Left hindlimb (tissue), 1 donor: ENCODE data around the gene ZNF148.

Source experiments
- DNase-seq: peaks from one replicate; pipeline ENCODE4 v3.0.0-alpha.2; 2018

Gene ZNF148

DNA sequence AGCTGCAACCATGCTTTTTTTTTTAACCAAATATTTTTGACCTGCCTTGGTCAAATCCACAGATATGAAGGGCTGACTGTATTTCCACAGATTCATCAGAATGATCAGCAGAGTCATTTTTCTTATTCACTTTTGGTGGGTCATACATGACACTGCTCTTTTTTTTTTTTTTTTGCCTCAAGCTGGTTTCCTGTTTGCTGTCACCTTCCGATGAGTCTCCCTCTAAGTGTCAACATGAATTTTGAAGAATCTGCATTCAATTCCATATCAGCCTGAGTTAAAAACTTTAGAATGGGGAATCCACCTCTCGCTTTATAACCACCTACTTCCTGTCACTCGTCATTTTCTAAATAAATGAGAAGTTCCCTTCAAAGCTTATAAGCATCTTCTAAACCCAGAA is 160.4 kb downstream of the ZNF148 start:
- DNase-seq, result no peak

DNA sequence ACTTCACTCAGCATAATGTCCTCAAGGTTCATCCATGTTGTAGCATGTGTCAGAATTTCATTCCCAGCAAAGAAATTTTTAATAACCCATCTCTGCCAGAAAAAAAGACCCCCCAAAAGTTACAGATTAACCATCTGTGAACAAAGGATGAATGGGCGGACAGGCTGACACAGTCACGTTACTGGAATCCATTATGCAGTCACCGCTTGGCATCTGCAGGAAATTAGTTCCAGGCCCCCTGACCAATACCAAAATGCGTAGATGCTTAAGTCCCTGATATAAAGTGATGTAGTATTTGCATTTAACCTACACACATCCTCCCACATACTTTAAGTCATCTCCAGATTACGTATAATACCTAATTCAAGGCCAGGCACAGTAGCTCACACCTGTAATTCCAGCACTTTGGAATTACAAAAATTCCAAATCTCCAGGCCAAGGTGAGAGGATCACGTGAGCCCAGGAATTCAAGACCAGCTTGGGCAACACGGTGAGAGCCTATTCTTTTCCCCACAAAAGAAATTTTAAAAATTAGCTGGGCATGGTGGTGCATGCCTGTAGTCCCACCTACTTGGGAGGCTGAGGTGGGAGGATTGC is 161.1 kb downstream of the ZNF148 start:
- no peak for DNase-seq

DNA sequence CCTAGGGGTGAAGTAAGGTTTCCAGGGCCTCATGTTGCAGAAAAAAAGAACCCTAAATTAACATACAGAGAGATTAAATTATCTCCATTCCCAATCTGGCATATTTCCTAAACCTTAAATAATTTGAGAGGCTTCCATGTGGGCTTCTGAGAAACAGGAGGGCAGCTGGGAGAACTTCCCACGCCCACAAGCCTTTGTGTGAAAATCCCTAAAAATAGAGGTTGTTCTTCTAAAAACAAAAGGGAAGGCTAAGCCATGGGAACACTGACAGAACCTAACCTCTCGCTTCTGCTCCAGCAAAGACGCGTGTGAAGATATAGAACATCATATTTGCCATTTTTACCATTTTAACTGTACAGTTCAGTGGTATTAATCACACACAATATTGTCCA is 161.8 kb downstream of the ZNF148 start:
- DNase-seq, result no peak

DNA sequence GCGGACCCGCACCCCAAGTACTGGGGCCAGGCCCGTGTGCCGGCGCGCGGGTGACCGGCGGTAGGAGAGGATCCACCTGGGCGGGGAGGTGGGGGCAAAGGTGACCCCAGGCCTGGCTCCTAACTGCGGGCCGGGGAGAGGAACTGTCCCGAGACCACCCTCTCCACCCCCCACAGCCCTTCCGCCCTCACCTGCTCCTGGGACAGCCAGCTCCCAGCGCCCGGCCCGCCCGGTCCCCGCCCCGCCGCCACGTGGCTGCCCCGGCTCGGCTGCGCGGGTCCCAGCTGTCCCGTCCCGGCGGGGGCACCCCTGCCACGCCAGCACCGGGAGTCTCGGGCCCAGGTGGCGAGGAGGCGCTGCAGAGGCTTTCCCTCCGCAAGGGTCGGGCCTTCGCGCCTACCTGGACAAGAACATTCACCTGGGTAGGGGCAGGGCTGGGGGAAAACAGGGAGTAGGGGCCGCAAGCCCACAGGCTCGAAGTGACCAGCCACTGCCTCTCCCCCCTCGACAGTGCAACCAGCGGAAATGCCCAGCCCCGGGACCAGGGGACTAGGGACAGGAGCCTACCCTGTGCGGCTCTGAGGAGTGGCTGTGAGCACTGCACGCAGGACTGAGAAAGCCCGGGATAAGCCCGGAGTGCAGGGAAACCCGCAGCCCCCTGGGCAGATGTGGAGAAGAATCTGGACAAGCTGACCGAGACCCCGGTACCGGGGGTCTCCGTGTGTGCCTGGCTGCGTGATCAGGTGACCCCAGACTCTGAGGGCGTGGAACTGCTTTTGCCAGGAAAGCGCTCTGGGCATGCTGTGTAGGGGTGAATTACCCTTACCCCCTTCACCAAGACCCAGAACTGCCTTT is 162.4 kb downstream of the ZNF148 start, which contains the start of gene SLC12A8:
SLC12A8 (minus strand) TSS at position 240 of the 855 bp plus-strand sequence. CDS start 1,399 bp downstream, outside the sequence.
- DNase-seq, result no peak

DNA sequence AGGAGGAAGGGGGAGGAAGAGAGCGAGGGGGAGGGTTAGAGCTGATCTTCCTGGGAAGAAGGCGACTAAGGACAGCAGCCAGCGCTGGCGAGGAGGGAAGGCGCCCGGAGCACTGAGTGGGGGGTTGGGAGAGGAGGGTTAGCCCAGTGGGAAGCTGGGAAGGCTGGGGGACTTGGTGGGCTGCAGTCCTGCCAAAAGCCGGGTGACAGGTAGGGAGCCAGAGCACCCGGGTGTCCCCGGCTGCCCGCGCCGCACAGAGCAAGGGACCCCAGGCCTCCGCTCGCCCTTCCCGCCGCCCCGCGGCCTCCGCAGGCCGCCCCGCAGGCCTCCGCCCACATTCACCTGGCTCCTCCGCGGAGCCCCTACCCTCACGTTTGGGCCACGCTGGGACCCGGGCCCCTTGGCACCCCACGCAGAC is 163.0 kb downstream of the ZNF148 start:
- DNase-seq, result no peak

DNA sequence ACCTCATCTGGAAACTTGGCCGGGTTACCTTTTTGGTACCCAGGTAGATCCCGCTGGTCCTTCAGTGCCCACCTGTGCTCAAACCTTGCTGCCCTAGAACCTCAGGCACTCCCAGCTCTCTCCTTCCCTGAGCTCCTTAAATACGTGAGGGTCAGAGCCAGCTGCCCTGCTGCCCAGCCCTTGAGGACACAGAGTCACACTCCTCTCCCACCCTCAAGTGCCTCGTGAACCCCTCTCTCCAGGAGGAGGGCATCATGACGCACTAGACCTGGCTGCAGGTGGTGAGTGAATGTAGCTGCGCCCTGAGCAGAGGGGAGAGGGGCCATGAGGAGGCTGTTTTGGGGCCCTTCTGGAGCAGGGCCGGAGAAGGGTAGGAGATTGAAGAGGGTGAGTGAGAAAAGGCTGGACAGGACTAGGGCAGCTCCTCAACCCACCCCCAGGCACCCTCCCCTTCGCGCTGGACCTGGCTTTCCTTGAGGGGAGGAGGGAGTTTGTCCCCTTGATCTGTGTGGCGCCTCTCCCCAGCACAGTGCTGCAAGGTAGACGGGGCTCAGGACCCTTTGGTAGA is 163.5 kb downstream of the ZNF148 start:
- DNase-seq, result no peak

DNA sequence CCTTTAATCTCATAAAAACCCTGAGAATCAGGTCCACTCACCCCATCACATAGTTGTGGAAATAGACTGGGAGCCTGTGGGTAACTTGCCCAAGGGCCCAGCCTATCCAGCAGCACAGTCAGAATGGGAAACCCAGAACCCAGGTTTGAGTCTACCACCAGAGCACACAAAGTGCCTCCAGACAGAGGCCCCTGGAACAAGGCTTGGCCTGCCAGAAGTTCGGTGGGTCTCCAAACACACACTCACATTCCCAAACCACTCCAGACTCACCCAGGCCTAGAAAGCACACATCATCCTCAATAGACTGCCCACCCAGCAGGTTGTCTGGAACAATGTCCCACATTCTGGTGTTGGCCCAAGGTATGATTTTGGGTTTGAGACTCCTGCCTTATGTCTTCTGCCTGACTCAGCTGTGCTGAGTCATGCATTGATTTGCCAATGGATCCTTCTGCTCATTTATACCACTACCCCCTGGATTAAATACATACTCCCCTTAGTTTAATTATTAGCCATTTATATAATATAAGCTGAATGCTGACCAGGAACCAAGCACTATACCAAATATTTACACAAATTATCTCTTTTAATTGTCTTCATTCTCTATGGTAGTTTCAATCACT is 167.1 kb downstream of the ZNF148 start:
- no peak for DNase-seq

DNA sequence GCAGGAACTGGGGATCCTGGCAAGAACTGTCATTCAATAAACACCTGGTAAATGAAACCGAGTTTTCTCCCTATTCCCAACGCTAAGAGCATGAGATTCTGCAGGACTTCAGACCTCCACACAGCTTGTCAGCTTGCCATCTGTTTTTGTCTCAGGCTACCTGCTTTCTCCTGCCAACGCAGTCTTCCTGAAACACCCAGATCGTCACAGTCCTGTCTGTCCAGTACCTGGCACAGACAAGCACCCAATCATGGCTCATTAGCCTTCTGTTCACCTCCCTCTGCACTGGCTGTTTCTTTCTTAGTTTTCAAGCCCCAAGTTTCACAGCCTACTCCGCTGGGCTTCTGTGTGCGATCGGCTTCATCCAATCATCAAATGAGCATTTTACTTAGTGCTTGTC is 167.6 kb downstream of the ZNF148 start:
- DNase-seq, result no peak

DNA sequence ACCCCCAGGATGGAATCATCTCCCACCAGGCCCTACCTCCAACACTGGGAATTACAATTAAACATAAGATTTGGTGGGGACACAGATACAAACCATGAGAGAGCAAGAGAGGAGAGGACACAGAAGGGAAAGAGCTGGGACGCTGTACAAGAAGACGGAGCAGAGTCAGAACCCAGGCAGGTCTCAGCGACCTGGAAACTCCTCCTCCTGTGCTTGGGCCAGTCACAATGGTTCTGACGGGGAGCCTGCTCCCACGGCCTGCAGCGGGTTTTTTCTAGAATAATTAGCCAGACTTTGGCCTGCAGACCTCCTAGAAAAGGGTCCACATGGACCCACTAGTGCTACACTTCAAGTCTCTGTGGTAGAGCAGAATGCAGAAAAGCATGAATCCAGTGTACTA is 168.2 kb downstream of the ZNF148 start:
- DNase-seq, result no peak

DNA sequence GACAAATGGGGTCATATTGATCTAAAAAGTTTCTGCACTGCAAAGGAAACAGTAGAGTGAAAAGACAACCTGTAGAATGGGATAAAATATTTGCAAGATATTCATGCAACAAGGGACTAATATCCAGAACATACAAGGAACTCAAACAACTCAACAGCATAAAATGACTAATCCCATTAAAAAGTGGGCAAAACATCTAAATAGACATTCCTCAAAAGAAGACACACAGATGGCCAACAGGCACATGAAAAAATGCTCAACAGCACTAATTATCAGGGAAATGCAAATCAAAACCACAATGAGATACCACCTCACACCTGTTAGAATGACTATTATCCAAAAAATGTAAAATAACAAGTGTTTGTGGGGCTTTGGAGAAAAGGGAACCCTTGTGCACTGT is 171.4 kb downstream of the ZNF148 start:
- no peak for DNase-seq

DNA sequence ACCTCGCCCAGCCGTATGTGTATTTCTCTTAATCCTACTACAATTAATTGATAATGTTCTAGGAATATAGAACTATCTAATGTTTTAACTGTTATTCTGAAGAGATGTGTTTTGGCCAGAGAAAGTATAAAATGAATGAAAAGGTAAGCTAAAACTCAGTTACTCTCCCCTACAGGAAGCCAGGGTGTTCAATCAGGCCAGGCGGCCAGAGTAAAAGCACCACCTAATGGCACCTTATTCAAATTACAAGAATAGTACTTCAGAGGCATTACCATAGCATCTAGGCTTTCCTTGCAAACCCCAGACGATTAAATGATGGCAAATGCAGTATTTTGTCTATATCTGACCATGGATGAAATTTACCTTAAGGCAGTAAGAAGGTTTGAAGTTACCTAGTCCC is 172.9 kb downstream of the ZNF148 start:
- DNase-seq, result no peak

DNA sequence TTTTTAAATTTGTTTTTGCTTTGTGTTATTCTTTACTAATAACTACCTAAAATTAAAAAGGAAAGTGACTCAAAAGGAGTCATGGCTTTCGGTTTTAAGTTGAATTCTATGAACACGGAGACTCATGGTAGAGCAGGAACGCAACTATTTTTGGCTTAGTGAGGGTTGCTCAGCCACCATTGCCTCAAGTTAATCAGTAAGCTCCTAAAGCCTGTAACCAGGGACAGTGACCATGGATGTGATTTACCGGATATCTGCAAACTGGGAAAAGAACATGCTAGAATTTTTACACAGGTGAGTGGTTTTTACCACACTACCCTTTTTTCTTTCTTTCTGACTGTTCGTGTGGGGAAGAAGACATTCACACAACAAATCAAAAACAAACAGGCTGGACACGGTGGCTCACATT is 174.4 kb downstream of the ZNF148 start:
- no peak for DNase-seq

DNA sequence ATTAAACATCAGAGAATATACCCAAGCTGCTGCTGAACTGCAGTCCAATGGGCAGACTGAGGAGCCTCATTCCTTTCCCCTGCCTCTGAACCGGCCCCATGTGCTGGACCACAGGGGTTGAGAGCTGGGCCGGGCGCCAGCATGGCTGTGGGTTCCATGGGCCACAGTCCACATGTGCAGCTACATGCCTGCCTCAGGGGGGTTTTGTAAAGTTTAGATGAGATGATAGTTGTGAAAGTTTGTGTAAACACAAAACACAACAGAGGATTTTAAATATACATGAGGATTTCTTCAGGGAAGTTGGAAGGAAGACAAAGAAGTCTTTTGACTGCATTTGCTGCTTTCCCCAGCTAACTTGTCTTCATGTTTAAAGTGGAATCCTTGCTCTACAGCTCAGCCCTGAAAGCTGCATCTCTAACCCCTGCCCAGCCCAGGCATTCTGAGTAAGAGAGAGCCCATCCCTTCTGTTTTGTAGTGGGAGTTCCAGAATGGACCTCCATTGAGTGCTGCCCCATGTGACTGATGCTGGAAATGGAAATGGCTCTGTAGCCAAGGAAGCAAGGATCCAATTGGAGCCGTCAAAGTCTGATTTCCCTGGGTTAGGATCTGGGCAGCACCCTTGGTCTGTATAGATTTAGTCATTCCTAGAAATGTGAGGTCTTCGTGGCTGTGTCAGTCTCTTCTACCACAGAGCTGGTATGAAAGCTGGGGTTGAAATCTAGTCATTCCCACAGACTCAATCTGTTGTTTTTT is 180.1 kb downstream of the ZNF148 start:
- peak; percentile 80 for DNase-seq

DNA sequence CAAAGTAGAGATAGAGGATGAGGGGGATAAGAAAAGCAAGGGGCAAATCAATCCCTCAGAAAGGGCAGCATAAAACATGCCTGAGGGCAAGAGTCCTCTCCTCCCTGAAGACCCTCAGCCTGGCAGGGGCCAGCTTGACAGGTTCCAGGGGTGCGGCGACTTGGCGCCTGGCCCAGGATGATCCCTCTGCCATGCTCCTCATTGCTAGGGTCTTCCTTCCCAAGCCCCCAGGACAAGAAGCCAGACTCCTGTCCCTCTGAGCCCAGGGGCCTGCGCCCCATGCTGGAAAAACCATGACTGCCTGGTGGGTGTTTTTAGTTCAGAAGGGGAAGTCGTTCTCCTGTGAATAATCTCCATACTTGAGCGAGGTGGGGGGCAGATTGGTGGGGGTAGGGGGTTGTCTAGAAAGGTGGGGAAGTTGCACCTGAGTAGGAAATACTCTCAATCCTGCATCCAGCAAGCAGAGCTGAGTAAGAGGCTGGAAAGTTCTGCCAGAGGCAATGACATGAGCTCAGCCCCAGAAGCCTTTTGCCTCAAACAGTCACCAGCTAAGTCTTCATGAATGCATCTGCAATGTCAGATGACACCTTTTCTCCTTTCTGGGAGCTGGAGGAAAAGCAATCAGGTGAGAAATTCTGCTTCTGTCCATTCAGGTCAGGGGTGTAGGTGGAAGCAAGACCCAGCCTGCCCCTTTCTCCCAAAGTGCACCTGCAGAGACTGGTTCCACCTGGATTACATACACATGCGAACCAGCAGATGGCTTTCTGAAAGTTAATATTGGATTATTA is 180.9 kb downstream of the ZNF148 start:
- no peak for DNase-seq

DNA sequence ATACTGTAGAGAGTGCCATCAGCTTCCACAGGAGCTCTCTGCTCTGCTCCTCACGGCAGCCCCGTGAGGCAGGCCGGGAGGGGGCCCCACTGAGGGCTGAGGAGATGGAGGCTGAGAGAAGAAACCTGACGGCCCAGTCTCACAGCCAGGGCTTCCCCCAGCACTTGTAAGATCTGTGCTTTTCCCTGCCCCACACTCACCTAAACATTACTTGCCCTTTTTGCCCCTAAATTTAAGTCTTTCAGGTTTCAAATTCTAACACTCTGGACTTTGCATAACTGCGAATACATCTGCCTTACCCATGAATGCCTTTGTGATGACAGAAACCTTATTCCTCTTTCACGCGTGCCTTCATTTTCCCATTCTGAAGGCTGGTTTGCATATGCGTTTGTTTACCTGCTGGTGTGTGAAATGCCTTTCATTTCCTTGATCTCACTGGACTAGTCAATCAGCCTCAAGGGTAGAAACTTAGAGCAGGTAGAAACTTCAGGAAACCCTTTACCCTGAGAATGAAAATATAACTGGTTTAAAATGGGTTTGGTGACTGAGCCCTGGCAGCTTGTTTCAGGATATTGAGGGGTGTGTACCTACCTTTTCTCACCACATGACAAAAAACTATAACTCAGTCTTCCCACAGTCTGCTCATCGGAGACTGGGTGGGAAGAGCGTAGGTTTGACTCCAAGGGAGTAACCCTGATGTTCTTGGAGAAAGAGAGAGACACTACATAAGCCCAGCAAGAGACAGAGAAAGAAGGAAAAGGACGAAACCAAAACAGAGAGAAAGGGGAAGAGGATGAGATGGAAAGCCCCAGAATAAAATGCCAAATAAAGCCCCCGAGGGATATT is 182.7 kb downstream of the ZNF148 start:
- DNase-seq, result no peak

DNA sequence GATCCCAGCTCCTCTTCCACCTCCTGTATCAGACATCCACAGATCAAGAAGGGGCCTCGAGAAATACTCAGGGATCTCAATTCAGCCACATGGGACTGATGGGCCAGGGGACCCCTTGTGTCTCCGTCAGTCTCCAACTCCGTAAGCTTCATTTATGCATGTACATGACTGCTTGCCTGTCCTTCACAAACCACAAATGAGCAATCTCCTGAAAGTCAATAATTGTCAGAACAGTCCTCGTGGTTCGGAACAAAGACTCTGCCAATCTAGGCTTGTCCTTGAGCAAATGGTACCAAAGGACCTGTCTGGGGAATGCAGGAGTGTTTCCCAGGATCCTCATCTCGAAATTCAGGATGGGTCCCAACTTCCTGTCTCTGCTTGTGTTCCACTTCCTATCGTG is 183.4 kb downstream of the ZNF148 start:
- DNase-seq, result no peak

DNA sequence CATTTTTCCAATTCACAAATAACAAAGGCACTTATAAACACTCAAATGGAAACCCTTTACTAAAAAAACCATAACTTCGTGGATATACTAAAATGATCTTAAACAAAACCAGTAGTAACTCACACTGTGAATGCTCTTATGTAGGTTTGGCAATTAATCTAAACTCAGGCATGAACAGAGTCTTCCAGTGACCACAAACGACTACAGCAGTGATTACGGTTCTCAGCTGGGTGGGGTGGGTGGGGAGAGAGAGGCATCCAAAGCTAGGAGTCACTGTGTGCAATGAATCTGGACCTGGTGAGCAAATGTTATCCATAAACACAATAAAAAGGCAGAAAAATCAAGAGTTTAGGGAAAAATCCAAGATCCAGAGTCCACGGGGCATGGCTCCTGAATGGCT is 183.9 kb downstream of the ZNF148 start:
- no peak for DNase-seq

DNA sequence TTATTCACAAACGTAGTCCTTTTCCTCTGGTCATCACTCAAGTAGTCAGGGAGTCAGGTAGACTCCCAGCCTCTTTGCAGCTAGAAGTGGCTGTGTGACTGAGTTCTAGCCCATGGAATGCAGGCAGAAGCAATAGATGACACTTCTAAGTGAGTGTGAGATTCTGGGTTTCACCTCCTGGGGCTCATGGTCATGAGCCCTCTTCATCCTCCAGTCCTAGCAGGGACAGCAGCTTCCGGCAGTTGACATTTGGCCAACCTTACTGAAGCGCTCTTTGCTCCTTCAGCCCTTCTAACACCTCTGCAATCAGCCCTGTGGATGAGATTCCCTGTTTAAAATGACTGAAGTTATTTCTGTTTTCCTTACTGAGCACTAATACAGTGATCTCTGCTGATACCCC is 184.3 kb downstream of the ZNF148 start:
- DNase-seq, result no peak

DNA sequence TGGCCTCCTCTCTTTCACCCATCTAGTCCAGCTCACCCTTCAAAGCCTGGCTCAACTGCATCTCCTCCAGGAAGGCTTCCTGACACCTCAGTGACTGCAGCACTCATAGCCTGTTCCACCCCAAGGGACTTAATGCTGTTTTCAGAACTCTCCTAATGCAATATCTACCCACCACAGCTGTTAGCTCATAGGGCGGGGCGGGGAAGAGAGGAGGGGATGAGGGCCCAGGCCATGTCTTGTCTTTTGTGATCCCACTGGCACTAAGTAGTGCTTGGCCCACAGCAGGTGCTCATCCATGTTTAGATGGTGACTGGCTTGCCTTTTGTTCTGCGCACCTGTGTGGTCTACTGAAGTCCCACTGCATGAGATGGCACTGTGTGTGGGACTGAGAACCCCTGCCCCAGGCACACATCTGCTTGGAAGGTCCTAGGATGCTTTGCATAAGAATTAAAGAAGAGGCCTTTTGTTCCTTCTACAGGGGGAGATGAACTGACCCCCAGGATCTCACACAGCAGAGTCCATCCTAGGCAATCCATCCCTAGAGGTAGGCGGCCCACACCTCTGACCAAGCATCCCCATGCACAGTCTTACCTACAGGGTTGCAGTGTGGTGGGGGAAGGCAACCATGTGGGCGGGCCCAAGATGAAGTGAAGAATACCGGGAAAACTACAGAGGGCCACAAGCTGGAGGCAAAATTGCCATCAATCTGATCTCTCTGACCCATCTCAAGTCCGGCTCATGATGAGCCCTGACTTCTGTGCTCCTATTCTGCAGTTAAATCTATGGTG is 185.6 kb downstream of the ZNF148 start:
- DNase-seq, result no peak

DNA sequence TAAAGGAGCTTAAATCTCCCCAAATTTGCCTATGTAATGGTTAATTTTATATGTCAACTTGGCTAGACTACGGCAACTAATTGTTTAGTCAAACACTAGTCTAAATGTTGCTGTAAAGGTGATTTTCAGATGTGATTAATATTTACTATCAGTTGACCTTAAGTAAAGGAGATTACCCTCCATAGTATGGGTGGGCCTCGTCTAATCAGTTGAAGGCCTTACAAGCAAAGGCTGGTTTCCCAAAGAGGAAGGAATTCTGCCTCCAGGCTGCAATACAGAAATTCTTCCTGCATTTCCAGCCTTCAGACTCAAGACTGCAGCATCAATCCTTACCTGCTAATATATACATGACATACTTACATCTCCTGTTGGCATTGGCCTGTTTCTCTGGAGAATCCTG is 186.2 kb downstream of the ZNF148 start:
- DNase-seq, result no peak

DNA sequence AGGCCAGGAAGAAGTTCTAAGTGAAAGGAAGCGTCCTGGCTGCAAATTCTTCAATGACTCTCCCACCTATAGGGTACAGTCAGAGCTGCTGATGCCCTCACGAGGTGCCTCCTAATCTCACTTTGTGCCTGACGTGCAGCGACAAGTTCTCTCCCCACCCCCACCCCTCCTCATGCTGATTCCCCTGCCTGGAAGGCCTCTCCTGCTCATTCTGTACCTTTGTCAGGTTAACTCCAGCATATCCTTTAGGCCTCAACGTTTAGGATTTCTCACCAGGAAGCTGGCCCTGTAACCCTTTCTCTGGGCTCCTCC is 187.6 kb downstream of the ZNF148 start:
- DNase-seq, result no peak
